ENCODE data around the gene PPARD. TPM values are rescaled to one million over a fixed set of nuclear protein-coding genes. Genes with fewer than 3 reads are reported as not detected.

PPARD gene
- total and polyA plus RNA-seq, 2 experiments from 2014 or later, result 9.1 to 20.4 TPM

DNA sequence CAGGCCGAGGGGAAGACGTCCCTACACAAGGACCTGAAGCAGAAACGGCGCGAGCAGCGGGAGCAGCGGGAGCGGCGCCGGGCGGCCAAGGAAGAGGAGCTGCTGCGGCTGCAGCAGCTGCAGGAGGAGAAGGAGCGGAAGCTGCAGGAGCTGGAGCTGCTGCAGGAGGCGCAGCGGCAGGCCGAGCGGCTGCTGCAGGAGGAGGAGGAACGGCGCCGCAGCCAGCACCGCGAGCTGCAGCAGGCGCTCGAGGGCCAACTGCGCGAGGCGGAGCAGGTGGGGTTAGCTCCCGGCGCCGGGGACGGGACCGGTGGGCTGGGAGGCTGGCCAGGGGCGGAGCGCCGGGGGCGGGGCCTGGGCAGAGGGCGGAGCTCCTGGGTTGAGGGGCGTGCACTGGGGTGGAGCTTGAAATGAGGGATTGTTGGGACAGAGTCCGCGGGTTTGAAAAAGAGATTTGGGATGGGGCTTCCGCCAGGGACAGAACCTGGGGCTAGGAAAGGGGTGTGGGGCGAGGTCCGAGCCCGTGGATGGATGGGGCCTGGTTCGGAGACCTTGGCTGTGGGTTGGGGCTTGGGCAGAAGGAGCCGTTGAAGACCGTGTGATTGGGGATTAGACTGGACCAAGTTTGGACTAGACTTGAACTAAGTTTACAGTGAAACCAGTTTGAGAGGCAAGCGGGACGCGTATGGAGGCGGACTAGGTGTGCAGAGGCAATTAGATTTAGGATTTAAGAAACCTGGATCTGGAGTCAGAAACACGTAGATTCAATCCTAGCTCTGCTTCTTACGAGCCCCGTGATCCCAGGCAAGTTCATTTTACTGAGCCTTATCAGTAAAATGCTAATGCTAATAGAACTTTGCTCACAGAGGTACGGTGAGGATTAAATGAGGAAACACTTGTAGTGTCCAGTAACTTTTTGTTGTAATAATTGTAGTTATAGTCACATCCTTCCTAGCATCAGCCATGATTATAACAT, 23.9 kb upstream of the PPARD start:
- Histone ChIP-seq H3K27ac (peak overlapping the region; percentile 84), H3K79me2 (no peaks in the 10 kb centered on the region), H3K4me2 (peak overlapping the region; percentile 95), H3K4me3 (peak overlapping the region; percentile 32), H3K9me3 (ENCODE audit: low read depth) (no peaks in the 10 kb centered on the region), H3K27me3 (no peaks in the 10 kb centered on the region), H4K20me1 (ENCODE audit: insufficient read depth, poor library complexity, severe bottlenecking) (no peaks in the 10 kb centered on the region), H2AFZ (peak overlapping the region; percentile 89), H3K9me2 (replicated peaks; ENCODE audit: insufficient read depth) (no peaks in the 10 kb centered on the region), H3K36me3 (replicated peaks; ENCODE audit: insufficient read depth, low read depth) (no peaks in the 10 kb centered on the region), H3K4me1 (ENCODE audit: insufficient read depth) (peaks cover 8% of the 10 kb centered on the region)
- 12% methylated on average over 48 of the region's 55 CpGs for WGBS (ENCODE audit: low lambda C conversion rate, missing lambda C conversion rate)
- TF ChIP-seq, protein P1, sequence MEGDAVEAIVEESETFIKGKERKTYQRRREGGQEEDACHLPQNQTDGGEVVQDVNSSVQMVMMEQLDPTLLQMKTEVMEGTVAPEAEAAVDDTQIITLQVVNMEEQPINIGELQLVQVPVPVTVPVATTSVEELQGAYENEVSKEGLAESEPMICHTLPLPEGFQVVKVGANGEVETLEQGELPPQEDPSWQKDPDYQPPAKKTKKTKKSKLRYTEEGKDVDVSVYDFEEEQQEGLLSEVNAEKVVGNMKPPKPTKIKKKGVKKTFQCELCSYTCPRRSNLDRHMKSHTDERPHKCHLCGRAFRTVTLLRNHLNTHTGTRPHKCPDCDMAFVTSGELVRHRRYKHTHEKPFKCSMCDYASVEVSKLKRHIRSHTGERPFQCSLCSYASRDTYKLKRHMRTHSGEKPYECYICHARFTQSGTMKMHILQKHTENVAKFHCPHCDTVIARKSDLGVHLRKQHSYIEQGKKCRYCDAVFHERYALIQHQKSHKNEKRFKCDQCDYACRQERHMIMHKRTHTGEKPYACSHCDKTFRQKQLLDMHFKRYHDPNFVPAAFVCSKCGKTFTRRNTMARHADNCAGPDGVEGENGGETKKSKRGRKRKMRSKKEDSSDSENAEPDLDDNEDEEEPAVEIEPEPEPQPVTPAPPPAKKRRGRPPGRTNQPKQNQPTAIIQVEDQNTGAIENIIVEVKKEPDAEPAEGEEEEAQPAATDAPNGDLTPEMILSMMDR (IDR thresholded peaks at IDR 0.05; ENCODE audit: poor library complexity), result peak; percentile 7
- TF ChIP-seq EZH2 (IDR thresholded peaks at IDR 0.05; ENCODE audit: borderline replicate concordance), result no peak
- peak; percentile 93 for DNase-seq (ENCODE audit: low spot score)

DNA sequence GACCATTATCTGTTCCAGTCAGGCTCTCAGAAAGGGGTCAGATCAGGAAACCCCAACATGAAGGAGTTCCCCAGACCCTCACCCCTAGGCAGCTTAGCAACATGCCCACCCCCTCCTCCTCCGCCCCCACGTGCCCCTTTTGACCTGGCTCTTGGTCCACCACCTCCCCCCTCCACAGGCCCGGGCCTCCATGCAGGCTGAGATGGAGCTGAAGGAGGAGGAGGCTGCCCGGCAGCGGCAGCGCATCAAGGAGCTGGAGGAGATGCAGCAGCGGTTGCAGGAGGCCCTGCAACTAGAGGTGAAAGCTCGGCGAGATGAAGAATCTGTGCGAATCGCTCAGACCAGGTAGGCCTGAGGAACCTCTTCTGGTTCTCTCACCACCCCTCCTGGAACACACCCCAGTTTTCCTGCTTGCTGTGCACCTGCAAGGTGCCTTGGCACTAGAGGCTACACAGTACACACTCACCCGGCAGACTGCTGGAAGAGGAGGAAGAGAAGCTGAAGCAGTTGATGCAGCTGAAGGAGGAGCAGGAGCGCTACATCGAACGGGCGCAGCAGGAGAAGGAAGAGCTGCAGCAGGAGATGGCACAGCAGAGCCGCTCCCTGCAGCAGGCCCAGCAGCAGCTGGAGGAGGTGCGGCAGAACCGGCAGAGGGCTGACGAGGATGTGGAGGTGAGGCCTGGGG, 22.9 kb upstream of the PPARD start:
- 91% methylated on average over 20 of the region's 20 CpGs for WGBS (ENCODE audit: low lambda C conversion rate, missing lambda C conversion rate)
- H3K27ac ChIP-seq, result no peak overlapping the region
- H3K79me2 ChIP-seq, result no peaks in the 10 kb centered on the region
- DNase-seq (ENCODE audit: low spot score), result no peak
- no peak overlapping the region for H3K4me3 ChIP-seq
- H2AFZ ChIP-seq, result no peak overlapping the region
- H4K20me1 ChIP-seq (ENCODE audit: insufficient read depth, poor library complexity, severe bottlenecking), result no peaks in the 10 kb centered on the region
- H3K4me2 ChIP-seq, result peak overlapping the region; percentile 95
- TF ChIP-seq EZH2phosphoT487 (IDR thresholded peaks at IDR 0.05; ENCODE audit: low read depth, severe bottlenecking, unreplicated experiment) (no peak), EZH2 (IDR thresholded peaks at IDR 0.05; ENCODE audit: borderline replicate concordance) (no peak)
- TF ChIP-seq, protein P1 (IDR thresholded peaks at IDR 0.05; ENCODE audit: poor library complexity), result no peak
- H3K36me3 ChIP-seq (replicated peaks; ENCODE audit: insufficient read depth, low read depth), result no peaks in the 10 kb centered on the region
- no peaks in the 10 kb centered on the region for H3K9me2 ChIP-seq (replicated peaks; ENCODE audit: insufficient read depth)
- H3K27me3 ChIP-seq, result no peaks in the 10 kb centered on the region
- H3K4me1 ChIP-seq (ENCODE audit: insufficient read depth), result peaks cover 8% of the 10 kb centered on the region
- H3K9me3 ChIP-seq (ENCODE audit: low read depth), result no peaks in the 10 kb centered on the region

DNA sequence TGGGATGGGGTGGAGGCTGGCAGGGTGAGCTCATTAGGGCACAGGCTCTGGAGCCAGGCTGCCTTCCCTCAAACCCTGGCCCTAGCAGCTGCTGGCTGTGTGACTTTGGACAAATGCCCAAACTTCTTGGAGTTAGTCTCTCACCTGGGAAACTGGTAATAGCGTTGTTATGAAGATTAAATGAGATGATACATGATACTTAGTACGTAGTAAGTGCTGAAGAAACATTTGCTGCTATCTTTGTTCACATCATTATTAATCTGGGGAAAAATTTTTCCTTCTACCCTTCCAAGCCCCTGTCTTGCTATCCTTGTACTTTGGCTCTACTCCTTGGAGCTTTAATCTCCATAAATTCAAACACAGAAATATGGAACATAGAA, 22.3 kb upstream of the PPARD start:
- H2AFZ ChIP-seq, result no peak overlapping the region
- no peaks in the 10 kb centered on the region for H3K79me2 ChIP-seq
- no peaks in the 10 kb centered on the region for H3K36me3 ChIP-seq (replicated peaks; ENCODE audit: insufficient read depth, low read depth)
- no peak overlapping the region for H3K4me3 ChIP-seq
- no peaks in the 10 kb centered on the region for H3K9me3 ChIP-seq (ENCODE audit: low read depth)
- H3K27ac ChIP-seq, result no peak overlapping the region
- H3K9me2 ChIP-seq (replicated peaks; ENCODE audit: insufficient read depth), result no peaks in the 10 kb centered on the region
- no peak for TF ChIP-seq EZH2phosphoT487 (IDR thresholded peaks at IDR 0.05; ENCODE audit: low read depth, severe bottlenecking, unreplicated experiment)
- peaks cover 8% of the 10 kb centered on the region for H3K4me1 ChIP-seq (ENCODE audit: insufficient read depth)
- no peaks in the 10 kb centered on the region for H3K27me3 ChIP-seq
- 85% methylated on average over 2 of the region's 2 CpGs for WGBS (ENCODE audit: low lambda C conversion rate, missing lambda C conversion rate)
- no peak overlapping the region for H3K4me2 ChIP-seq
- H4K20me1 ChIP-seq (ENCODE audit: insufficient read depth, poor library complexity, severe bottlenecking), result no peaks in the 10 kb centered on the region
- DNase-seq (ENCODE audit: low spot score), result no peak

DNA sequence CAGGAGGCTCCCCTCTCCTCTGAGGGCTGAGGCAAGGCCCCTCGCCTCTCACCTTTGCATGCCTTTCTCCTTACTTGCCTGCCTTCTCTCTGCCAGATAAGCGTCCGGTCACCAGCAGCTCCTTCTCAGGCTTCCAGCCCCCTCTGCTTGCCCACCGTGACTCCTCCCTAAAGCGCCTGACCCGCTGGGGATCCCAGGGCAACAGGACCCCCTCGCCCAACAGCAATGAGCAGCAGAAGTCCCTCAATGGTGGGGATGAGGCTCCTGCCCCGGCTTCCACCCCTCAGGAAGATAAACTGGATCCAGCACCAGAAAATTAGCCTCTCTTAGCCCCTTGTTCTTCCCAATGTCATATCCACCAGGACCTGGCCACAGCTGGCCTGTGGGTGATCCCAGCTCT, 21.3 kb upstream of the PPARD start:
- H3K27me3 ChIP-seq, result no peaks in the 10 kb centered on the region
- DNase-seq (ENCODE audit: low spot score), result no peak
- no peaks in the 10 kb centered on the region for H3K36me3 ChIP-seq (replicated peaks; ENCODE audit: insufficient read depth, low read depth)
- no peak overlapping the region for H3K27ac ChIP-seq
- H3K4me1 ChIP-seq (ENCODE audit: insufficient read depth), result peaks cover 8% of the 10 kb centered on the region
- H3K4me3 ChIP-seq, result no peak overlapping the region
- H3K9me3 ChIP-seq (ENCODE audit: low read depth), result no peaks in the 10 kb centered on the region
- no peaks in the 10 kb centered on the region for H3K79me2 ChIP-seq
- TF ChIP-seq EZH2 (IDR thresholded peaks at IDR 0.05; ENCODE audit: borderline replicate concordance) (no peak), EZH2phosphoT487 (IDR thresholded peaks at IDR 0.05; ENCODE audit: low read depth, severe bottlenecking, unreplicated experiment) (no peak)
- TF ChIP-seq, protein P1 (IDR thresholded peaks at IDR 0.05; ENCODE audit: poor library complexity), result no peak
- 87% methylated on average over 8 of the region's 8 CpGs for WGBS (ENCODE audit: low lambda C conversion rate, missing lambda C conversion rate)
- H2AFZ ChIP-seq, result no peak overlapping the region
- no peaks in the 10 kb centered on the region for H4K20me1 ChIP-seq (ENCODE audit: insufficient read depth, poor library complexity, severe bottlenecking)
- H3K9me2 ChIP-seq (replicated peaks; ENCODE audit: insufficient read depth), result no peaks in the 10 kb centered on the region
- no peak overlapping the region for H3K4me2 ChIP-seq
